ENCODE results near the gene DNAH6.

The DNAH6 gene

DNA sequence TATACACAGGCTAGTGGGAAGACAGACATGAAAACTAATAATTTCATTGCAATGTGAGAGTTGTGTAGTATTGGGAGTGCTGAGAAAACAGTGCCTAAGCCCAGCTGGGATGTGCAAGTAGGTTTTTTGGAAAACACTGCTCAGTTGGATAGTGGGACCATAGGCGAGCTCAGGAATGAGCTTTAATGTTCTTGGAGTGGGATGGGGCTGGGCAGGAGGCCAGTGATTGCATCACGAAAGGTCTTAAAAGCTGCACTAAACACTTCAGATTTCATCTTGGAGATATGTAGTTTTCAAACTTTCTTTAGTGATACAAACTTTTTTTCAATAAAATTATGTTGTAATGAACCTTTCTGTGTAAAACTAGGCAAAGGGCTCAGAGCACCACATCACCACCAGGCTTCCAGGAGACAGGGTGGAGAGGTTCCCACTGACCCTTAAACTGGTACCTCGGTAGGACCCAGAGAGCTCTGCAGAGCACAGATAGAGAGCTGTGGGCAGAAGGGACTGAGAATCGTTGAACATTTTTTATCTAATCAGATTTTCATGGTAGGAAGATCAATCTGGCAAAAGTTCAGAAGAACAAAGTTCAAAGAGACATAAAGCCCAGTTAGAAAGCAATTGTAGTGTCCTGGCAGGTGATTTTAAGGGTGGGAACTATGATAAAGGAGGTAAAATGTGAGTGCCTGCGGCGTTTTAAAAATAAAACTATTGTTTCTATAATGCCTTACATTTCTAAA lies 188.4 kb downstream of the DNAH6 start:
- DNase-seq (ENCODE audit: low read depth) = no peak
- TF ChIP-seq, protein P1, sequence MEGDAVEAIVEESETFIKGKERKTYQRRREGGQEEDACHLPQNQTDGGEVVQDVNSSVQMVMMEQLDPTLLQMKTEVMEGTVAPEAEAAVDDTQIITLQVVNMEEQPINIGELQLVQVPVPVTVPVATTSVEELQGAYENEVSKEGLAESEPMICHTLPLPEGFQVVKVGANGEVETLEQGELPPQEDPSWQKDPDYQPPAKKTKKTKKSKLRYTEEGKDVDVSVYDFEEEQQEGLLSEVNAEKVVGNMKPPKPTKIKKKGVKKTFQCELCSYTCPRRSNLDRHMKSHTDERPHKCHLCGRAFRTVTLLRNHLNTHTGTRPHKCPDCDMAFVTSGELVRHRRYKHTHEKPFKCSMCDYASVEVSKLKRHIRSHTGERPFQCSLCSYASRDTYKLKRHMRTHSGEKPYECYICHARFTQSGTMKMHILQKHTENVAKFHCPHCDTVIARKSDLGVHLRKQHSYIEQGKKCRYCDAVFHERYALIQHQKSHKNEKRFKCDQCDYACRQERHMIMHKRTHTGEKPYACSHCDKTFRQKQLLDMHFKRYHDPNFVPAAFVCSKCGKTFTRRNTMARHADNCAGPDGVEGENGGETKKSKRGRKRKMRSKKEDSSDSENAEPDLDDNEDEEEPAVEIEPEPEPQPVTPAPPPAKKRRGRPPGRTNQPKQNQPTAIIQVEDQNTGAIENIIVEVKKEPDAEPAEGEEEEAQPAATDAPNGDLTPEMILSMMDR (IDR thresholded peaks at IDR 0.05; ENCODE audit: low read depth, low read length, missing control alignments) = no peak
- no peak overlapping the region for H3K4me3 ChIP-seq (ENCODE audit: low read depth, low read length)

DNA sequence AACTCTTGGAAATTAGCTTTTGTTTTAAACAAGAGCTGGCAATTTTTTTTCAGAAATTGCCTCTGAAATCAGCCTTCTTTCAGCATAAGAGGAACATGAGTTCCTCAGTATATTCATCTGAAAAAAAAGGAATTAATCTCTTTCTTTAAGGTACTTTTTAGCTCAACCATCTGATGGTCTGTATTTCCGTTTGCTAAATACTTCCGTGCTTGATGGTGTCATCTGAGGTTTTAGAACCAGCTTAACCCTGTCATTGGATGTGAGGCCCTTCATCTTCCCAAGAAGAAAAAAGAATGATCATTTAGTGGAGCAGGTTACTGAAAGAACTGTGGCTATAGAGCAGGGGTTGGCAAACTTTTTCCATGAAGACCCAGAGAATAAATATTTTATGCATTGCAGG lies 189.6 kb downstream of the DNAH6 start:
- no peak overlapping the region for H3K4me3 ChIP-seq (ENCODE audit: low read depth, low read length)
- no peak for DNase-seq (ENCODE audit: low read depth)
- TF ChIP-seq, protein P1 (IDR thresholded peaks at IDR 0.05; ENCODE audit: low read depth, low read length, missing control alignments) = no peak

DNA sequence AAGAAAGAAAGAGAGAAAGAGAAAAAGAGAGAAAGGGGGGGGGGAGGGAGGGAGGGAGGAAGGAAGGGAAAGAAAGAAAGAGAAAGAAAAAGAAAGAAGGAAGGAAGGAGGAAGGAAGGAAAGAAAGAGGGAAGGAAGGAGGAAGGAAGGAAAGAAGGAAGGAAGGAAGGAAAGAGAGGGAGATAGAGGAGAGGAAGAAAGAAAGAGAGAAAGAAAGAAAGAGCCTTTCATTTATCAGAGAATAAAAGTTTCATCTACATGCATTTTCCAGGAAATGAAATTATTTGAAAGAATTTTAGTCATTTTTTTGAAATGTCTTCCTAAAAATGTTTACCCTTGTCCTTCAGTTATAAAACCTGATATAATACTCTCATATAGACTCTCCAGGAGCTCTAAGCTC lies 192.1 kb downstream of the DNAH6 start:
- H3K4me3 ChIP-seq (ENCODE audit: low read depth, low read length) = no peak overlapping the region
- TF ChIP-seq, protein P1 (IDR thresholded peaks at IDR 0.05; ENCODE audit: low read depth, low read length, missing control alignments) = no peak
- no peak for DNase-seq (ENCODE audit: low read depth)

DNA sequence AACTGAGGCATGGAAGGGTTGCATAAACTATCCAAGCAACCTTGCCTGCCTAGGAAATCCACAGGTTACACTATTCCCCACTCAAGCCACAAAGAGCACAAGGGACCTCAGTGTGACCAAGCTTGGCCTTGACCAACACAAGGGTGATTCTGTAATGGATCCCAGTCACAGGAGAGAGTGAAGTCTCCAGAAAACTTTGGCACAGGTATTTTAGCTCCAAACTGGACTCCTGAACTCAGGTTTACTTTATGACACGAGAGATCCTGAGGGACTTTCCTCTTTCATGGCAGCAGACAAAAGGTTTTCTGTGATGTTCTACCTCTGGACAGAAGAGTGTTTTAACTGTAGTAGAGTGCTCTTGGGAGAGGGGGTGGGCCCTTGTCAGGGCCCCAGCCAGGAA lies 195.4 kb downstream of the DNAH6 start:
- TF ChIP-seq, protein P1 (IDR thresholded peaks at IDR 0.05; ENCODE audit: low read depth, low read length, missing control alignments) = no peak
- DNase-seq (ENCODE audit: low read depth) = no peak
- no peak overlapping the region for H3K4me3 ChIP-seq (ENCODE audit: low read depth, low read length)

DNA sequence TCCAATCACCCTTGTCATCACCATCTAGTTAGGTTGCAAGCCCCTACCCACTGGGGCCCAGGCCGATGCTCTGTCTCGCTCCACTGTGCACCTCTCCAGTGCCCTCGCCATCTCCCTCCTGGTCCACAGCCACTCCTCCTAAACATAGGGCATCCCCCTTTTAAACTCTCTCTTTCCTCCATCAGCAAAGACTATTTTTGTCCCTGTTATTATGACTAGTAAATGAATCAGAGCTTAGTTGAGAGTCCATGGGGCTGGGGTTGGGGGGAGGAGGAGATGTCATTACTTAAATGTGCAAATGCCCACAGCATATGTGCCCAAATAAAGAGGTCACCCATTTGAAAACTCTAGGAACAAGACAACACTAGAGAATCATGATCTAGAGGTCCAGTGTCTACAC lies 197.1 kb downstream of the DNAH6 start:
- no peak for DNase-seq (ENCODE audit: low read depth)
- TF ChIP-seq, protein P1 (IDR thresholded peaks at IDR 0.05; ENCODE audit: low read depth, low read length, missing control alignments) = no peak
- no peak overlapping the region for H3K4me3 ChIP-seq (ENCODE audit: low read depth, low read length)

DNA sequence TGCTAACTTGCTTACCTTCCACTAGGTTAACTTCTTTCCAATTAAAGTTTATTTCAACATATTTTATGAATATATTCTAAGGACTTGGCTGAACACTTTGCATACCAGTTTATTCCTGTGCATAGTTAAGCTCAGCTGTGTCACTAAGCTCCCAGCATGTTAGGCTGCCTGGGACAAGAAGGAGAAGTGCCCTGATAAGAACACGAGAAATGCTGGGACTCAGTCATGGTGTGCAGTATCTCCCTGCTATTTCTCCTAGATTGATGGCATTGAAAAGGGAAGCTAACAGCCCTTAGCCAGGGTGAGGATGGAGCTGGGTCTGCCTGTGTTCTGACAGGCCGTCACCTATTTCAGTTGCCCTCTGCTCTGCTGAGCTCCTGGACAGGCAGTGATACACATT lies 200.3 kb downstream of the DNAH6 start:
- no peak overlapping the region for H3K4me3 ChIP-seq (ENCODE audit: low read depth, low read length)
- TF ChIP-seq, protein P1 (IDR thresholded peaks at IDR 0.05; ENCODE audit: low read depth, low read length, missing control alignments) = no peak
- DNase-seq (ENCODE audit: low read depth) = no peak

DNA sequence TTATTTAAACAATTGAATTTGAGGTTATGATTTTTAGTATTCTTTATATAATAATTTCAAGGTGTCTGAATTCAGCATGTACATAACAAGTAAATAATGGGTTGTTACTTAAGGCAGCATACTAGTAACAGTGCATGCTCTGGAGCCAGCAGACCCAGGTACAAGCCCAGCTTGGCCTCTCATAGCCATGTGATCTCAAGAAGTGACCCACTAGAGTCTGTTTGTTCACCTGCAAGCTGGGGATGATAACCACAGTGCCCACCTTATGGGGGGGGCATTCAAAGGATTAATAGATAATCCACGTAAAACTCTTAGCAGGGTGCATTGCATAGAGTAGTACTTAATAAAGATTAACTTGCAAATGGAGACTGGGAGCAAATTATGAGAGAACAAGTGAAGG lies 201.0 kb downstream of the DNAH6 start:
- no peak overlapping the region for H3K4me3 ChIP-seq (ENCODE audit: low read depth, low read length)
- DNase-seq (ENCODE audit: low read depth) = no peak
- TF ChIP-seq, protein P1 (IDR thresholded peaks at IDR 0.05; ENCODE audit: low read depth, low read length, missing control alignments) = no peak
